ENCODE results near the gene STIM2.
A peak's percentile ranks its signal among the peaks of the same experiment; 100 is the strongest.
"Not testable (repeated sequence)": the region's sequence is repeated elsewhere in the genome, so short reads cannot be mapped to it uniquely, and the experiment has no call there.

Gene STIM2

DNA sequence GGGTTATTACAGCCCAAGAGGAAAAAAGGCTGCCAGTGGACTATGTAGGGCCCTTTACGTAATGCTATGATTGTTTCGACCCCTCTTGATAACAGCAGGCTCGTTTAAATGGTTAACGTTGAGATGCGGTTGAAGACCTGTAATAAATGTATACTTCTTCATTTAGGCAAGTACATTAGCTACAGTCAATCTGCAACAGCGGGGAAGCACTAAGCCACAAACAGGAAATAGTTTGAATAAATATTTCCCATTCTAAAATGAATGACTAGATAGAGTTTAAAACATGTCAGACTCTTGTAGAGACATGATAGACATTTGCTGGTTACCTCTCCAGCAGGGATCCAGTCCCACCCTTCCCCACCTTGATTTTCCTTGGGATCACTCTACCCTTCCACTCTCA lies 38.1 kb upstream of the STIM2 start:
- H3K4me3 ChIP-seq (ENCODE audit: low read depth, low read length), result no peak overlapping the region
- no peak for DNase-seq
- no peak for TF ChIP-seq CTCF (IDR thresholded peaks at IDR 0.05; ENCODE audit: low read depth, low read length, missing control alignments)
- H3K27ac ChIP-seq, result no peak overlapping the region
- in situ Hi-C loops (cut with HindIII; ENCODE audit: low pct_ligation_motif_present, low sequenced_read_pairs), result no loop called here
- no peaks in the 10 kb centered on the region for H3K27me3 ChIP-seq (replicated peaks)
- H3K36me3 ChIP-seq (replicated peaks), result no peaks in the 10 kb centered on the region

DNA sequence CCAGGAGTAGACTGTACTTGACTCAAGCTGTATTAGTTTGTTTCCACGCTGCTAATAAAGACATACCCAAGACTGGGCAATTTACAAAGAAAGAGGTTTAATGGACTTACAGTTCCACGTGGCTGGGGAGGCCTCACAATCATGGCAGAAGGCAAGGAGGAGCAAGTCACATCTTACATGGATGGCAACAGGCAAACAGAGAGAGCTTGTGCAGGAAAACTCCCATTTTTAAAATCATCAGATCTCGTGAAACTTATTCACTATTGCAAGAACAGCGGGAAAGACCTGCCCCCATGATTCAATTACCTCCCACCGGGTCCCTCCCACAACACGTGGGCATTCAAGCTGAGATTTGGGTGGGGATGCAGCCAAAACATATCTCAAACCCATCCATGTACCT lies 37.7 kb upstream of the STIM2 start:
- DNase-seq; H3K27me3 ChIP-seq (replicated peaks); in situ Hi-C loops (cut with HindIII; ENCODE audit: low pct_ligation_motif_present, low sequenced_read_pairs); H3K4me3 ChIP-seq (ENCODE audit: low read depth, low read length); H3K36me3 ChIP-seq (replicated peaks); H3K27ac ChIP-seq: not testable (repeated sequence)

GRCh38 chr4:26823583-26823982 lies 37.1 kb upstream of the STIM2 start:
- TF ChIP-seq CTCF (IDR thresholded peaks at IDR 0.05; ENCODE audit: low read depth, low read length, missing control alignments), result no peak
- no peak for DNase-seq

DNA sequence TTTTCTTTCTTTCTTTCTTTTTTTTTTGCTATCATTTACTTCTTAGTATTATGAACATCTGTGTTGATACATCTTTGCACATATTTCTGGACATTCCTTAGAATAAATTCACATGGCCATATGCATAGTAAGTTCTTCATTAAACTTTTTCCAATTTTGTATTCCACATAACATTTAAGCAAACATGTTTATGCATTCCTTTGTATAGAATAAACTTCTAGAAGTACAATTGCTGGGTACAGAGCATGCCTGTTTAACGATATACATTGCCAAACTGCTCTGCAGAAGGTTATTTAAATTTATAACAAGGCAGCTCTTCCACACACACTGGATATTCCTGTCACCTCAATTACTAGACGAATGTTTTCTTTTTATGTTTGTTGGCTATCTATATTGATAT lies 36.0 kb upstream of the STIM2 start:
- no peaks in the 10 kb centered on the region for H3K27me3 ChIP-seq (replicated peaks)
- H3K36me3 ChIP-seq (replicated peaks), result no peaks in the 10 kb centered on the region
- no peak overlapping the region for H3K4me3 ChIP-seq (ENCODE audit: low read depth, low read length)
- DNase-seq, result no peak
- H3K27ac ChIP-seq, result no peak overlapping the region
- no peak for TF ChIP-seq CTCF (IDR thresholded peaks at IDR 0.05; ENCODE audit: low read depth, low read length, missing control alignments)
- in situ Hi-C loops (cut with HindIII; ENCODE audit: low pct_ligation_motif_present, low sequenced_read_pairs), result no loop called here

More at GRCh38 chr4:26823583-26823982, 37.1 kb upstream of the STIM2 start:
- Histone ChIP-seq H3K27ac (no peak overlapping the region), H3K27me3 (replicated peaks) (no peaks in the 10 kb centered on the region), H3K36me3 (replicated peaks) (no peaks in the 10 kb centered on the region), H3K4me3 (ENCODE audit: low read depth, low read length) (no peak overlapping the region)
- in situ Hi-C loops (cut with HindIII; ENCODE audit: low pct_ligation_motif_present, low sequenced_read_pairs), result no loop called here

GRCh38 chr4:26826721-26827120 lies 33.9 kb upstream of the STIM2 start:
- no peak overlapping the region for H3K27ac ChIP-seq
- H3K27me3 ChIP-seq (replicated peaks), result no peaks in the 10 kb centered on the region
- H3K36me3 ChIP-seq (replicated peaks), result no peaks in the 10 kb centered on the region
- no peak for TF ChIP-seq CTCF (IDR thresholded peaks at IDR 0.05; ENCODE audit: low read depth, low read length, missing control alignments)
- DNase-seq, result peak; percentile 26
- in situ Hi-C loops (cut with HindIII; ENCODE audit: low pct_ligation_motif_present, low sequenced_read_pairs), result no loop called here
- no peak overlapping the region for H3K4me3 ChIP-seq (ENCODE audit: low read depth, low read length)

- in situ Hi-C loops (cut with HindIII; ENCODE audit: low pct_ligation_motif_present, low sequenced_read_pairs), result not testable (repeated sequence)
Observed at GRCh38 chr4:26827336-26827735, 33.3 kb upstream of the STIM2 start.

GRCh38 chr4:26827798-26828197 lies 32.8 kb upstream of the STIM2 start:
- Histone ChIP-seq H3K27ac (no peak overlapping the region), H3K27me3 (replicated peaks) (no peaks in the 10 kb centered on the region), H3K4me3 (ENCODE audit: low read depth, low read length) (no peak overlapping the region), H3K36me3 (replicated peaks) (no peaks in the 10 kb centered on the region)
- DNase-seq, result no peak
- in situ Hi-C loops (cut with HindIII; ENCODE audit: low pct_ligation_motif_present, low sequenced_read_pairs), result no loop called here
- TF ChIP-seq CTCF (IDR thresholded peaks at IDR 0.05; ENCODE audit: low read depth, low read length, missing control alignments), result no peak

More at GRCh38 chr4:26827336-26827735, 33.3 kb upstream of the STIM2 start:
- not testable (repeated sequence) for H3K27ac ChIP-seq; DNase-seq; H3K36me3 ChIP-seq (replicated peaks); H3K4me3 ChIP-seq (ENCODE audit: low read depth, low read length); H3K27me3 ChIP-seq (replicated peaks)
